Tibial artery (tissue), 4 donors: ENCODE measurements around the gene VCL.

ENCODE experiments used
- DNase-seq, 2 donors: peaks; one replicate each; pipeline ENCODE4 v3.0.0-alpha.2; 2019
- H3K27ac ChIP-seq, 2 donors: fragments of 200-600 bp; sonication (generic) in 1 of 2; 1 replicate in 1 of 2; 2 replicates in 1 of 2; pipeline ENCODE4 v1.5.1; 2018 to 2019; ENCODE audit warnings: mild to moderate bottlenecking in 1 of 2
- H3K27me3 ChIP-seq, 2 donors: fragments of 200-600 bp; sonication (generic) in 1 of 2; one replicate each; pipeline versions ENCODE4 v1.5.1 to v1.6.0; 2016 to 2019
- H3K36me3 ChIP-seq, 3 donors: fragments of 200-600 bp; sonication (generic) in 2 of 3; one replicate each; pipeline ENCODE4 v1.5.1; 2016 to 2019; ENCODE audit warnings: mild to moderate bottlenecking in 2 of 3
- H3K4me1 ChIP-seq, 4 donors: fragments of 200-600 bp; sonication (generic) in 2 of 4; 1 replicate in 3 of 4; 2 replicates in 1 of 4; pipeline ENCODE4 v1.5.1; 2016 to 2019
- H3K4me3 ChIP-seq, 2 donors: fragments of 200-600 bp; sonication (generic) in 1 of 2; 1 replicate in 1 of 2; 2 replicates in 1 of 2; pipeline ENCODE4 v1.5.1; 2018 to 2019; ENCODE audit warnings: mild to moderate bottlenecking in 2 of 2
- H3K9me3 ChIP-seq, 3 donors: fragments of 200-600 bp; sonication (generic) in 1 of 3; one replicate each; pipeline ENCODE4 v1.5.1; 2016 to 2019
- CTCF ChIP-seq, 2 experiments: fragments of 200-600 bp in 1 of 2; fragments of 450-650 bp in 1 of 2; IDR thresholded peaks; one replicate each; pipeline ENCODE4 v1.5.1; 2017 to 2019; ENCODE audit warnings: antibody characterized with exemption in 2 of 2, mild to moderate bottlenecking in 1 of 2, moderate library complexity in 1 of 2
- intact Hi-C: fragments of 100-400 bp; cut with DNase I; formaldehyde crosslinking; loops from one replicate; pipeline ENCODE4 v1.15.0; 2023; ENCODE audit warnings: low total_unique reads

The VCL gene

GRCh38 chr10:74093530-74094164 lies 95.7 kb downstream of the VCL start:
- DNase-seq: no peak
- H3K36me3 ChIP-seq: peaks cover 57 to 93% (median 78%) of the 10 kb centered on the region in 3 donors
- intact Hi-C loops: no loop called here

GRCh38 chr10:74094231-74094630 lies 96.3 kb downstream of the VCL start:
- no peaks in the 10 kb centered on the region for H3K27me3 ChIP-seq
- H3K27ac ChIP-seq: no peak overlapping the region
- no peak for DNase-seq
- no peak overlapping the region for H3K4me3 ChIP-seq
- intact Hi-C loops: no loop called here
- H3K4me1 ChIP-seq: peaks cover 0 to 7% (median 0%) of the 10 kb centered on the region in 4 donors
- H3K36me3 ChIP-seq: peaks cover 61 to 96% (median 84%) of the 10 kb centered on the region in 3 donors
- no peak for TF ChIP-seq CTCF (IDR thresholded peaks at IDR 0.05)
- H3K9me3 ChIP-seq: no peaks in the 10 kb centered on the region

More at GRCh38 chr10:74093530-74094164, 95.7 kb downstream of the VCL start:
- peaks cover 0 to 7% (median 0%) of the 10 kb centered on the region in 4 donors for H3K4me1 ChIP-seq
- H3K27ac ChIP-seq: no peak overlapping the region
- no peaks in the 10 kb centered on the region for H3K27me3 ChIP-seq
- no peaks in the 10 kb centered on the region for H3K9me3 ChIP-seq
- TF ChIP-seq CTCF (IDR thresholded peaks at IDR 0.05): no peak
- H3K4me3 ChIP-seq: no peak overlapping the region

- DNase-seq: no peak
- no peak for TF ChIP-seq CTCF (IDR thresholded peaks at IDR 0.05)
These were observed 98.9 kb downstream of the VCL start for GRCh38 chr10:74096777-74097176.

GRCh38 chr10:74097776-74098175 lies 99.9 kb downstream of the VCL start:
- Histone ChIP-seq H3K27me3 (no peaks in the 10 kb centered on the region), H3K36me3 (peaks cover 74 to 98% (median 89%) of the 10 kb centered on the region in 3 donors), H3K4me1 (no peaks in the 10 kb centered on the region), H3K4me3 (no peak overlapping the region), H3K27ac (no peak overlapping the region), H3K9me3 (no peaks in the 10 kb centered on the region)
- no peak for TF ChIP-seq CTCF (IDR thresholded peaks at IDR 0.05)
- DNase-seq: no peak
- intact Hi-C loops: no loop called here

More at GRCh38 chr10:74096777-74097176, 98.9 kb downstream of the VCL start:
- no peaks in the 10 kb centered on the region for H3K27me3 ChIP-seq
- H3K27ac ChIP-seq: no peak overlapping the region
- intact Hi-C loops: no loop called here
- H3K4me3 ChIP-seq: no peak overlapping the region
- no peaks in the 10 kb centered on the region for H3K4me1 ChIP-seq
- H3K36me3 ChIP-seq: peaks cover 64 to 97% (median 90%) of the 10 kb centered on the region in 3 donors
- no peaks in the 10 kb centered on the region for H3K9me3 ChIP-seq

GRCh38 chr10:74099420-74099819 lies 101.5 kb downstream of the VCL start:
- Histone ChIP-seq H3K4me3 (no peak overlapping the region), H3K9me3 (no peaks in the 10 kb centered on the region), H3K36me3 (peaks cover 83 to 96% (median 88%) of the 10 kb centered on the region in 3 donors), H3K27ac (no peak overlapping the region), H3K27me3 (no peaks in the 10 kb centered on the region), H3K4me1 (no peaks in the 10 kb centered on the region)
- DNase-seq: no peak
- no peak for TF ChIP-seq CTCF (IDR thresholded peaks at IDR 0.05)
- intact Hi-C loops: no loop called here
